GM18907 (cell line): ENCODE data around the gene LRRTM3.

Experiments
- ATAC-seq: cut with Tn5 transposase; IDR thresholded peaks from one replicate; pipeline ENCODE4 v1.9.1; 2021; ENCODE audit warnings: mild to moderate bottlenecking, moderate library complexity; ENCODE audit not compliant: unreplicated experiment

Gene LRRTM3

GRCh38 chr10:67112765-67113164 is 186.9 kb downstream of the LRRTM3 start:
- no peak for ATAC-seq

GRCh38 chr10:67114945-67115344 is 189.1 kb downstream of the LRRTM3 start:
- no peak for ATAC-seq

GRCh38 chr10:67115972-67116371 is 190.1 kb downstream of the LRRTM3 start:
- ATAC-seq, result no peak

- no peak for ATAC-seq
These were observed 193.8 kb downstream of the LRRTM3 start for GRCh38 chr10:67119651-67120050.

- no peak for ATAC-seq
These were observed 201.6 kb downstream of the LRRTM3 start for GRCh38 chr10:67127441-67127840.

GRCh38 chr10:67140641-67141040 is 214.8 kb downstream of the LRRTM3 start:
- no peak for ATAC-seq

- ATAC-seq, result no peak
These were observed 215.5 kb downstream of the LRRTM3 start for GRCh38 chr10:67141300-67141699.

- no peak for ATAC-seq
These were observed 218.7 kb downstream of the LRRTM3 start for GRCh38 chr10:67144530-67144929.
